Activated CD4-positive, alpha-beta T cell treated with anti-CD3 and anti-CD28 coated beads, Interleukin-2, amount 10 ng/mL, durations not matched to agents 24 days and 14 days (primary cell): Measurements from ENCODE around the gene ERCC1. TPM values are rescaled to one million over a fixed set of nuclear protein-coding genes. Genes with fewer than 3 reads are reported as not detected.

Experiments
- DNase-seq: peaks from one replicate; pipeline ENCODE4 v3.0.0; 2022
- H3K27ac Mint-ChIP-seq: one replicate; pipeline ENCODE4 v1.8.0; 2022; ENCODE audit warnings: mild to moderate bottlenecking, mixed read lengths
- H3K27me3 Mint-ChIP-seq: one replicate; pipeline ENCODE4 v1.8.0; 2022; ENCODE audit warnings: mixed read lengths
- H3K36me3 Mint-ChIP-seq: one replicate; pipeline ENCODE4 v1.8.0; 2022; ENCODE audit warnings: low read depth, mild to moderate bottlenecking, mixed read lengths
- H3K4me1 Mint-ChIP-seq: one replicate; pipeline ENCODE4 v1.8.0; 2021; ENCODE audit warnings: mixed read lengths
- H3K4me3 Mint-ChIP-seq: one replicate; pipeline ENCODE4 v1.8.0; 2022; ENCODE audit warnings: mild to moderate bottlenecking, moderate library complexity, mixed read lengths
- H3K9me3 Mint-ChIP-seq: one replicate; pipeline ENCODE4 v1.8.0; 2021; ENCODE audit warnings: mixed read lengths
- intact Hi-C: fragments of 100-400 bp; cut with micrococcal nuclease; formaldehyde crosslinking; loops from one replicate; pipeline ENCODE4 v1.15.1; 2023
- total RNA-seq: library from RNA; stranded (reverse); gene quantifications from 2 replicates; pipeline ENCODE4 v1.2.3, GENCODE V29; 2022

ERCC1 gene
- total RNA-seq, 1 donor from 2014 or later: 123 TPM

GRCh38 chr19:45368737-45369340 lies 54.9 kb downstream of the ERCC1 start:
- peaks cover 6% of the 10 kb centered on the region for H3K36me3 Mint-ChIP-seq
- H3K9me3 Mint-ChIP-seq: no peaks in the 10 kb centered on the region
- H3K27me3 Mint-ChIP-seq: no peaks in the 10 kb centered on the region
- peaks cover 17% of the 10 kb centered on the region for H3K4me1 Mint-ChIP-seq
- intact Hi-C loops: no loop called here
- peak overlapping the region; percentile 65 for H3K4me3 Mint-ChIP-seq
- DNase-seq: no peak
- H3K27ac Mint-ChIP-seq: no peak overlapping the region

DNA sequence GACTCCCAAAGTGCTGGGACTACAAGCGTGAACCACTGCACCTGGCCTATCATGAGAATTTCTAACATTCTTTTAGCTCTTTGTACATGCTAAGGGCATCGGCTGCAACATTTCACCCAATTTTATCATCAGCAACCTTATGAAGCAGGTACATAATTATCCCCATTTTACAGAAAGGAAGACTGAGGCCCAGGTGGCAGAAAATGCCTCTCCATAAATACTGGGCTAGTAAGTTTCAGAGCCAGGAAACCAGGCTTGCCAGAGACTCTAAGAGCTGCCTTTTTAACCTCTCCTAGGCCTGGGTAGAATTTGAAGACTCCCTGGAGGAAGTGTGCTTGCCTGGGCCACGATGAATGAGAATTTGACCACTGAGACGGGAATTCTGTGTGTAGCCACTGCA lies 55.6 kb downstream of the ERCC1 start:
- no peaks in the 10 kb centered on the region for H3K27me3 Mint-ChIP-seq
- H3K4me1 Mint-ChIP-seq: peaks cover 17% of the 10 kb centered on the region
- H3K36me3 Mint-ChIP-seq: peaks cover 6% of the 10 kb centered on the region
- DNase-seq: no peak
- intact Hi-C loops: no loop called here
- H3K4me3 Mint-ChIP-seq: peak overlapping the region; percentile 4
- no peaks in the 10 kb centered on the region for H3K9me3 Mint-ChIP-seq
- no peak overlapping the region for H3K27ac Mint-ChIP-seq

DNA sequence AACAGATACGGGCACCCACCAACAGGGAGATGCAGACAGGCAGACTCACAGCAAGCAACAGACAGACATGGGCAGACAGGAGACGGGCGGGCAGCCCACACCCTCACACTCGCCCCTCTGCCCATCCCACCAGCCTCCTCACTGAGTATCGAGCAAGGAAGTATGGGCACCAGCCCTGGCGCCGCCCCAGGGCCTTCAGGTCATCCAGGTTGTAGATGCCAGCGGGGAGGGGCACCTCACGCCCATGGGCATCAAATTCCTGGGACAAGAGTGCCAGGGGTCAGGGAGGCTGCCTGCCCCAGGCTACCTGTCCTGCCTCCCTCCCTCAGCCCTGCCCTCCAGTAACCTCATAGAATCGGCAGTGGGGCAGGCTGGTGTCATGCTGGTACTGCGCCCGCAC lies 59.0 kb downstream of the ERCC1 start:
- intact Hi-C loops: no loop called here
- Mint-ChIP-seq H3K36me3 (peaks cover 19% of the 10 kb centered on the region), H3K4me1 (peaks cover 7% of the 10 kb centered on the region), H3K9me3 (no peaks in the 10 kb centered on the region), H3K4me3 (no peak overlapping the region), H3K27ac (no peak overlapping the region), H3K27me3 (no peaks in the 10 kb centered on the region)
- no peak for DNase-seq

GRCh38 chr19:45363861-45364459 lies 59.8 kb downstream of the ERCC1 start:
- intact Hi-C loops: no loop called here

GRCh38 chr19:45362291-45362690 lies 61.4 kb downstream of the ERCC1 start:
- intact Hi-C loops: no loop called here
- no peak overlapping the region for H3K27ac Mint-ChIP-seq
- H3K27me3 Mint-ChIP-seq: no peaks in the 10 kb centered on the region
- no peaks in the 10 kb centered on the region for H3K4me1 Mint-ChIP-seq
- no peak for DNase-seq
- no peak overlapping the region for H3K4me3 Mint-ChIP-seq
- H3K9me3 Mint-ChIP-seq: no peaks in the 10 kb centered on the region
- peaks cover 26% of the 10 kb centered on the region for H3K36me3 Mint-ChIP-seq

More at GRCh38 chr19:45363861-45364459, 59.8 kb downstream of the ERCC1 start:
- no peaks in the 10 kb centered on the region for H3K27me3 Mint-ChIP-seq
- DNase-seq: no peak
- H3K27ac Mint-ChIP-seq: no peak overlapping the region
- H3K4me1 Mint-ChIP-seq: peaks cover 6% of the 10 kb centered on the region
- no peak overlapping the region for H3K4me3 Mint-ChIP-seq
- peaks cover 24% of the 10 kb centered on the region for H3K36me3 Mint-ChIP-seq
- H3K9me3 Mint-ChIP-seq: no peaks in the 10 kb centered on the region

DNA sequence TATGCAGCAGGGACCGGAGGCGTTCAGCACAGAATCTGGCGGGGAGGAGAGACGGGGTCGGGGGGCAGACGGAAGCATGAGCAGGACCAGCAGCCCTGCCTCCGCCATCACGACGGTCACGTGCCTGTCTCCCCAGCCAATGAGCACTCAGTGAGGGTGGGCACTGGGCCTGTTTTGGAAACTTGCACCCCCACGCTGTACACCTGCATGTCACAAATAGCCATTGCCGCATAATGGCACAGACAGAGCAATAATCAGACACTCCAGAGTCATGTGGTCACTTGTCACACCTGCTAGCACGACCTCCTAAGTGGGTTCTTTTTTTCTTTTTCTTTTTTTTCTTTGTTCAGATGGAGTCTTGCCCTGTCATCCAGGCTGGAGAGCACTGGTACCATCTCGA lies 62.1 kb downstream of the ERCC1 start:
- intact Hi-C loops: no loop called here
- H3K27me3 Mint-ChIP-seq: no peaks in the 10 kb centered on the region

GRCh38 chr19:45358213-45358792 lies 65.4 kb downstream of the ERCC1 start:
- Mint-ChIP-seq H3K4me3 (no peak overlapping the region), H3K9me3 (no peaks in the 10 kb centered on the region), H3K36me3 (peaks cover 44% of the 10 kb centered on the region), H3K4me1 (no peaks in the 10 kb centered on the region), H3K27me3 (no peaks in the 10 kb centered on the region), H3K27ac (no peak overlapping the region)
- no peak for DNase-seq
- intact Hi-C loops: no loop called here

More for the DNA sequence above, 62.1 kb downstream of the ERCC1 start:
- DNase-seq: no peak
- H3K4me1 Mint-ChIP-seq: no peaks in the 10 kb centered on the region
- no peak overlapping the region for H3K27ac Mint-ChIP-seq
- no peaks in the 10 kb centered on the region for H3K9me3 Mint-ChIP-seq
- peaks cover 28% of the 10 kb centered on the region for H3K36me3 Mint-ChIP-seq
- H3K4me3 Mint-ChIP-seq: no peak overlapping the region

DNA sequence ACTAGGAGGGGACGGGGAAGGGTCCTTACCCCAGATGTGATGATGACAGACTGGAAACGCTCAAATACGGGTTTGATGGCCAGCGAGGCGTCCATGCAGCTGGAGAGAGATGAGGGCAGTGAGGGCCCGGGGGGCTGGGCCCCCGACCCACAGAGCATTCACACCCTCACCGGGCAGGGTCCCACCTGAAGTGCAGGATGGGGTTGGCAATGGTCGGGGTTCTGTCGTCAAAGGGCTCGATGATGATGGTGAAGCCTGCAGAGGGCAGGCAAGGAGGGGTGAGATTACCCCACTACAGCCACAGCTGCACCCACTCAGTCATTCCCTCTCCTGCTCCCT lies 66.3 kb downstream of the ERCC1 start:
- Mint-ChIP-seq H3K36me3 (peaks cover 45% of the 10 kb centered on the region), H3K9me3 (no peaks in the 10 kb centered on the region), H3K4me3 (no peak overlapping the region), H3K27me3 (no peaks in the 10 kb centered on the region), H3K27ac (no peak overlapping the region), H3K4me1 (no peaks in the 10 kb centered on the region)
- no peak for DNase-seq
- intact Hi-C loops: no loop called here

Other genes with a start within 250 kb of the ERCC1 start
- 24.7 and 28.5 TPM in 2 replicates for gene TRAPPC6A, start 245.7 kb downstream of the ERCC1 start, total RNA-seq
- 10.1 and 12.2 TPM in 2 replicates for gene BLOC1S3, start 245.1 kb downstream of the ERCC1 start, total RNA-seq
- not detected in 2 replicates for gene EXOC3L2, start 178.5 kb downstream of the ERCC1 start, total RNA-seq
- gene MARK4, start 172.6 kb downstream of the ERCC1 start, total RNA-seq: 26.1 and 29.0 TPM in 2 replicates
- gene CKM, start 101.0 kb downstream of the ERCC1 start, total RNA-seq: not detected in 2 replicates
- not detected in 2 replicates for gene KLC3, start 83.2 kb downstream of the ERCC1 start, total RNA-seq
- gene ERCC2, start 53.3 kb downstream of the ERCC1 start, total RNA-seq: 30.9 and 33.6 TPM in 2 replicates
- gene PPP1R13L, start 18.8 kb downstream of the ERCC1 start, total RNA-seq: 12.7 and 13.4 TPM in 2 replicates
- gene POLR1G, start 17.3 kb downstream of the ERCC1 start, total RNA-seq: 25.3 and 26.5 TPM in 2 replicates
- gene FOSB, start 44.1 kb upstream of the ERCC1 start, total RNA-seq: 11.3 TPM in 2 replicates
- 2.6 and 2.8 TPM in 2 replicates for gene RTN2, start 73.1 kb upstream of the ERCC1 start, total RNA-seq
- gene PPM1N, start 74.5 kb upstream of the ERCC1 start, total RNA-seq: 1.3 and 1.9 TPM in 2 replicates
- gene VASP, start 83.6 kb upstream of the ERCC1 start, total RNA-seq: 215 and 219 TPM in 2 replicates
- gene OPA3, start 160.9 kb upstream of the ERCC1 start, total RNA-seq: 14.0 and 15.3 TPM in 2 replicates
- not detected in 2 replicates for gene GPR4, start 178.3 kb upstream of the ERCC1 start, total RNA-seq
- gene EML2, start 215.5 kb upstream of the ERCC1 start, total RNA-seq: 157 and 180 TPM in 2 replicates
- gene GIPR, start 244.3 kb upstream of the ERCC1 start, total RNA-seq: 4.2 and 5.8 TPM in 2 replicates